Fibroblast of skin of scalp (primary cell): ENCODE results near the gene LRP5.
A peak's percentile ranks its signal among the peaks of the same experiment; 100 is the strongest.
"Not testable (repeated sequence)": the region's sequence is repeated elsewhere in the genome, so short reads cannot be mapped to it uniquely, and the experiment has no call there.

Experiments
- DNase-seq: peaks from one replicate; pipeline ENCODE4 v3.0.0-alpha.2; 2013

LRP5 gene

DNA sequence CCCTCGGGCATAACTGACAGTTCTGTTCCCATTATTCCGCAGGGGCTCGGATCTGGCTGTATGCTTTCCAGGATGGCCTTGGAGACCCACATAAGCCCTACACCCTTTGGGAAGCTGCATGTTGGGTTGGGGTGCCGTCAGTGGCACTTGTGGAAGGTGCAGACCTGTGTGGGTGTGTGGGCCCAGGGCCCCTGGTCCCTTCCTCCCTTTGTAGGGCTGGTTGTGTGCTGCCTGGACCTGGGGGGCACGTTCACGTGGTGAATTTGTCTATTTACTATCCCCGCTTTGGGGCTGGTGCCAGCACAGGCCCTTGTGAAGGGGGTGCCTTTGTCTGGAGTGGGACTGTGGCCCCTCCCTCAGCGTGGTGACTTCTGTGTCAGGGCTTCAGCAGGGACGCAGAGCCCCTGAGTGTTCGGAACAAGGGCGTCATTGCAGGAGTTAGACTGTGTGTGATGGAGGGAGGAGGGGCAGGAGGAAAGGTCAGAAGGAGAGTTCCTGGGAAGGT is 133.2 kb downstream of the LRP5 start:
- no peak for DNase-seq

DNA sequence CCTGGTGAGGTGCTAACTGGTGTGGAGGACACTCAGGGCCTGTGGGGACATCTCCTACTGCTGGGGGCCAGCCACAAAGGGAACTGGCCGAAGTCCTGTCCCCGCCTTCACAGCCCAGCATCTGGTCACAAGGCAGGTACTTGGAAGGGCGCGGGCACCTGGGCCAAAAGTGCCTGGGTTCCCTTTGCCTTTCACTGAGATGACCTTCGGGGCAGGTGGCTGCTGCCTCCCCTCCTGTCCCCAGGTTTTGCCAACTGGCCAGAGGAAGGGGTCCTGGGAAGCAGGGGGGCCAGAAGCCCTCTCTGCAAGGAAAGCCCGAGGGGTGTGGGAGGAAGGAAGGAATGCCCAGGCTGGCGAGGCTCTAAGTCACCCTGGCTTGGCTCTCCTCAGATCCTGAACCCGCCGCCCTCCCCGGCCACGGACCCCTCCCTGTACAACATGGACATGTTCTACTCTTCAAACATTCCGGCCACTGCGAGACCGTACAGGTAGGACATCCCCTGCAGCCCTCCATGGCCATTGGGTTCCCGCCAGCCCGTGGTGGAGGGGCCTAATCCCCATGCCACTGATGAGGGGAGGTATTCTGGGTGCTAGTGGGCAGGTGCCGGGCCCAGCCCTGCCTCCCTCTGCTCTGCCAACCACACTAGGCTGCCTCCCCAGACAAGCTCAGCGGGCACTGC is 133.8 kb downstream of the LRP5 start:
- DNase-seq, result no peak

- peak; percentile 70 for DNase-seq
Observed at GRCh38 chr11:68447015-68447801, 134.8 kb downstream of the LRP5 start.

DNA sequence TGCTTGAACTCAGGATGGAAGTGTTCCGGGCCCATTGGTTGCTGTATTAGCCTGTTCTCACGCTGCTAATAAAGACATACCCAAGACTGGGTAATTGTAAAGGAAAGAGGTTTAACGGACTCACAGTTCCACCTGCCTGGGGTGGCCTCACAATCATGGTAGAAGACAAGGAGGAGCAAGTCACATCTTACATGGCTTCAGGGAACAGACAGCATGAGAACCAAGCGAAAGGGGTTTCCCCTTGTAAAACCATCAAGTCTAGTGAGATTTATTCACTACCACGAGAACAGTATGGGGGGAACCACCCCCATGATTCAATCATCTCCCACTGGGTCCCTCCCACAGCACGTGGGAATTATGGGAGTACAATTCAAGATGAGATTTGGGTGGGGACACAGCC is 135.5 kb downstream of the LRP5 start:
- DNase-seq, result not testable (repeated sequence)

DNA sequence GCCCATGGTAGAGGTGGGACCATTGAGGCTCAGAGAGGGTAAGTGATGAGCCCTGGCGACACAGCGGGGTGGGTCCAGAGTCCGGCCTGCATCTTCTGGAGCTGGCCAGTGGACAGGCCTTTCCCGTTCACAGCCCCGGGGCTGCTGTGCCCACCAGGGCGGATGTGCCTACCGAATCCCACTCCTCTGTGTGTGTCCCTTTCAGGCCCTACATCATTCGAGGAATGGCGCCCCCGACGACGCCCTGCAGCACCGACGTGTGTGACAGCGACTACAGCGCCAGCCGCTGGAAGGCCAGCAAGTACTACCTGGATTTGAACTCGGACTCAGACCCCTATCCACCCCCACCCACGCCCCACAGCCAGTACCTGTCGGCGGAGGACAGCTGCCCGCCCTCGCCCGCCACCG is 136.2 kb downstream of the LRP5 start:
- DNase-seq, result no peak

DNA sequence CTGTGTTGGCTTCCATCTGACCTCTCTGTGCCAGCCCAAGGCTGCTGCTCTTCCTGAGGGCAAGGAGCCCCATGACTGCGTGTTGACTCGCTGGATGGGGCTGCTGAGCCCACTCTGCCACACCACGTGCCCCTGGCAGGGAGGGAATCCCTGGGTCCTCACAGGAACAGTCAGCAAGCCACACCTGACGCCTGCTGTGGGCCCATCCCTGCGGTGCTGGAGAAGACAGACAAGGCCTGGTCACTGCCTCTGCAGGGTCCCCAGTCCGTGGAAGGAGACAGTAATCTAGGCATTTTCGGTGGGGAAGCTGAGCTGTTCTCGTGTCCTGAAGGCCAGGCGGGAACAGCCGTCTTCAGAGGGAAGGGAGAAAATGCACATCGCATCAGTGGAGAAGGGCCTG is 137.6 kb downstream of the LRP5 start:
- DNase-seq, result no peak

- DNase-seq, result no peak
Observed at GRCh38 chr11:68450711-68451110, 138.3 kb downstream of the LRP5 start.

DNA sequence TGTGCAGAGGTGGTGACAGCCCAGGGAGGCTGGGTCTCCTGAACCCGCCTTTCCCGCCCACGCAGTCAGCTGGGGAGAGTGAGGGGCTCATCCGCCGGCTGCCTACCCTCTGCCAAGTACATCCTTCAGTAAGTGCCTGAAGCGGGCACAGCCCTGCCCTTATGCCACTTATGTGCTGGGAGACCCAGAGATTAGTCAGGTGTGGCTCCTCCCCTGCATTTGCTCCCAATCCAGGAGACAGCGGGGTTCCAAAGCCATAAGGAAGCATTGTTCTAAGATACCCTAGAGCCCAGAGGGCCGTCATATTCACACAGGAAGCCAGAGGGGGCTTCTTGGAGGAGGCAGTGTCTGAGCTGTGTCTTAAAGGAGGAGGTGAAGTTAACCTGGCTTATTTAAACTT is 142.4 kb downstream of the LRP5 start:
- DNase-seq, result no peak

GRCh38 chr11:68455485-68455884 is 143.1 kb downstream of the LRP5 start:
- DNase-seq, result no peak

DNA sequence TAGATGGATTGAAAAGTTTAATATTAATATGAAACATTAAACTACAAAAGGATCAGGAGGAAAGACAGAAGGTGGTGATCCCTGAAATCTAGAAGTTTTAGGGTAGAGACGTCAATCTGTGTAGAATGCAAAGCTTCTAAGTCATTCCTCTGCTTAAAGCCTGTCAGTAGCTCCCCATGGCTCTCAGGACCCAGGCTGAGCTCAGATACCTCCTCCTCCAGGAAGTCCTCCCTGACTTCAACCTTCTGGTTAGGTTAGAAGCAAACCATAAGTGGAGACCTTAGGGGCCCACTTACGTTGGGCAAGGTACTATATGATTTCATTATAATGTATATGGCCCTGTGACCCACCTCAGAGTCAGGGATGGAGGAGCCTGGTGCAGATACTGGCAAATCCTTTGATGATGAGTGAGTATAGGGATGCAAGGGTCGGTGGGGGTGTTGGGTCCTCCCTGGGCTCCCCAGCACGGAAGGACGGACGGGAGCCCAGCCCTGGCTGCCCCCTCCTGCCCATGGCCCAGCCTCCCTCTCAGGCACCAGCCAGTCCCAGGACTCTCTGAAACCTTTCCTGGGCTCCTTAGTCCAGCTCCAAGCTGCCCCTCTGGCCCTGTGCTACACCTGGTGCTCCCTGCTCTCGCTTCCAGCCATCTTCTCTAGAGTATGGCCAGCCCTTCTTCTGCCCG is 145.0 kb downstream of the LRP5 start:
- DNase-seq, result no peak

GRCh38 chr11:68457898-68458249 is 145.5 kb downstream of the LRP5 start:
- no peak for DNase-seq

- not testable (repeated sequence) for DNase-seq
Observed at GRCh38 chr11:68458340-68458739, 145.9 kb downstream of the LRP5 start.

- peak; percentile 99 for DNase-seq
Observed at GRCh38 chr11:68459886-68460740, 147.7 kb downstream of the LRP5 start.

DNA sequence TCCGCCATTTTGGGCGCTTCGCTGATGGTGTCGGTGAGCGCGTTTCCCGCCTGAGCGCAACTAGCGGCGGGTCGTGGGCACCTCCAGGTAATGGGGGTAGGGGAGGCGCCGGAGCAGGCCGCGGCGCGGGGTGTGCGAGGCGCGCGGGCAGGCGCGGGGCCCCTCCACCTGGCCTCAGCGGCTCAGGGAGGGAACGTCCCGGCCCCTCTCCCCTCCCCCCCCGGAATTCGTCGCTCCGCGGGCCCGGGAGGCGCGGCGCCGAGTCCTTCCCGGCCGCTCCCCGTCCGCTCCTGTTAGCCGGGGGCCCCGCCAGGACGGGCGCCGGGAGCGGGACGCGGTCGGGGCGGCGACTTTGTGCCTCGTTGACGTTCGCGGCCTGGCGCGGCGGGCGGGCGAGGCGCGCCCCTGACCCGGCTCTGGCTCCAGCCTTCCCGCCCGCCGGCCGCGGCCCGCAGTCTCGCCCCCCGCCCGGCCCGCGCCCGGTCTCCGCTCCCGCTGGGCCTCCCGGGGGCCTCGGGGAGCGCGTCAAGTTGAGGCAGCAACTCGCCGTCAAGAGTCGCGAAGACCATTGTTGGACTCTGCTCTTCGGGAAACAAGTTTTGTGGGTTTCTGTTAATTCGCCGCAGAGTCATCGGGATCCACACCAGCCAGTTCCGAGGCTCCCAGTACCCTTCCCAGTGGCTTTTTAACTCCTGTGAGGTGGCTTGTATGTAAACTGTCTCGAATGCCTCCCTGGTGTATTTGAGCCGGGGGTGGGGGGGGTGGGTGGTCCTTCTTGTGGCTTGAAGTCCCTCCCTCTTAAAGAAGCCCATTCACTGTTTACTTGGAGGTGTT is 148.6 kb downstream of the LRP5 start, which contains the start of gene PPP6R3:
TSS of gene PPP6R3 (plus strand) at position 12 of the 834 bp plus-strand sequence. CDS start 76,913 bp downstream, outside the sequence.
- peak; percentile 47 for DNase-seq

DNA sequence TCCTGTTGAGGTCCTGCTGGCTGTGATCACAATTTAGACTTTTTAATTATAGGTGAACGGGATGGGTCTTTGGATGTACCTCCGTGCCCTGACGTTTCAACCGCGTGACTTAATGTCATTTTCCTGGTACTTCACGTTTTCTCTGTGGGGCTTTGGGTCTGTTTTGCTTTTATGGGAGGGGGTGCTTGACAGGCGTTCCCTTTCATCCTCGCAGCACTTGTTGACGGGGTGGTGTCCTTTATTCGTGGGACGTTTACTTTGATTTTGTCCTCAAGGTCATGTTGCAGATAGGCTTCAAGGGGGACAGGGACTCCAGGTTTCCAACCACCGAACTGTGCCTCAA is 149.2 kb downstream of the LRP5 start:
- DNase-seq, result no peak

DNA sequence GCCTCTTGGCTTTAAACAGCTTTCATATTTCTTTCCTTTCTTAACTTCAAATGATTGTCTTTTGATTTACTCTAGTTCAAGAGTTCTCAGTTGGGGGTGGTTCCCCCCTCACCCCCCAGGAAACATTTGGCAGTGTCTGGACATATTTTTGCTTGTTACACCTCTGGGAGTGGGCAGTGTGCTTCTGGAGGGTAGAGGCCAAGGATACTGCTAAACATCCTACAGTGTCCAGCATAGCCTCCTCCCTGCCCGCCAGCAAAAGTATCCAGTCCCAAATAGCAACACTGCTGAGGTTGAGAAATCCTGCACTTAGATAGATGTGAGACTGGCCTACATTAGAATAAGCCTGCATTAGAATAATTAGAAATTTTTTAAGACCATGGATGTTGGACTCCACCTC is 151.3 kb downstream of the LRP5 start:
- DNase-seq, result no peak

- no peak for DNase-seq
Observed at GRCh38 chr11:68467201-68467834, 154.9 kb downstream of the LRP5 start.

GRCh38 chr11:68468217-68468828 is 155.9 kb downstream of the LRP5 start:
- no peak for DNase-seq

GRCh38 chr11:68469122-68469521 is 156.7 kb downstream of the LRP5 start:
- DNase-seq, result no peak

GRCh38 chr11:68469642-68470041 is 157.3 kb downstream of the LRP5 start:
- DNase-seq, result no peak
